Measurements from ENCODE around the gene PADI2.
A peak's percentile ranks its signal among the peaks of the same experiment; 100 is the strongest.
"Not testable (repeated sequence)": the region's sequence is repeated elsewhere in the genome, so short reads cannot be mapped to it uniquely, and the experiment has no call there.

PADI2 gene

DNA sequence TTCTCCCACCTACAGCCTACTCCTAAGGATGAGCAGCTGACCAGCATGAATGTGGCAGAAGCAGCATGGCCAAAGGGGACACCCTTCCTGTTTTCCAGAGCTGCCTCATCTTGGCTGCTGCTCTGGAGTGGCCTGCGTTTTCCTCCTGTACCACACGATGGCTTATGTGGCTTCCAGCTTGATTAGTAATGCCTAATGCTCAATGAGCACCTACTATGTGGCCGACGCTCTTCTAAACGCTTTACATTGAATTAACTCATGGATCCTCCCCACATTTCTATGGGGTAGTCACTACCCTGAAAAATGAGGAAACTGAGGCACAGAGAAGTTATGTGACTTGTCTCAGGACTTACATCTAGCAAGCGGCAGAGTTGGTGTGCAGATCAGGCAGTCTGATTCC lies 47.5 kb downstream of the PADI2 start:
- no peaks in the 10 kb centered on the region; the same call in 1 of the 2 replicates for H3K36me3 ChIP-seq (ENCODE audit: insufficient read depth, low read length)
- no peak overlapping the region for H3K9ac ChIP-seq (ENCODE audit: low read depth, low read length)
- peaks cover 3% of the 10 kb centered on the region; the same call in 1 of the 2 replicates for H3K4me1 ChIP-seq (ENCODE audit: insufficient read depth, low read length)
- H3K9me3 ChIP-seq (ENCODE audit: control insufficient read depth, insufficient read depth, low read length): no peaks in the 10 kb centered on the region

DNA sequence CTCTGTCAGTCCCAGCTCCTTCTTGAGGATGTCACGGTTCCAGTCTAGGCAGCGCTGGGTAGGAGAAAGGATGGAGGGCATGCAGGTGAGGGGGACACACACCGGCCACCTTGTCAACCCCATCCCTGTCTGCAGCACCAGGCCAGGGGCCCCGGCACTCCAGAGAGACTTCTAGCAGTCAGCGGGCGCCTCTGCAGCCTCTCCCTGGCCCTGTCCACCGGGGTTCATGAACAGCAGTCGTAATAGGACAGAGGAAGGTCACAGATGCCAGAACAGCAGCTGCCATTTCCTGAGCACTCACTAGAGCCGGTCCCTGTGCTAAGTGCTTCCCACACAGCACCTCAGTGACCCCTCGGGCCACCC lies 49.1 kb downstream of the PADI2 start:
- Histone ChIP-seq H3K9ac (ENCODE audit: low read depth, low read length) (no peak overlapping the region), H3K9me3 (ENCODE audit: control insufficient read depth, insufficient read depth, low read length) (peaks cover 2% of the 10 kb centered on the region; the same call in 1 of the 2 replicates)

GRCh38 chr1:17069452-17070162 lies 49.6 kb downstream of the PADI2 start:
- H3K36me3 ChIP-seq (ENCODE audit: insufficient read depth, low read length): no peaks in the 10 kb centered on the region; the same call in 1 of the 2 replicates
- no peak overlapping the region for H3K9ac ChIP-seq (ENCODE audit: low read depth, low read length)
- peaks cover 4% of the 10 kb centered on the region; the same call in 1 of the 2 replicates for H3K9me3 ChIP-seq (ENCODE audit: control insufficient read depth, insufficient read depth, low read length)
- no peaks in the 10 kb centered on the region for H3K4me1 ChIP-seq (ENCODE audit: insufficient read depth, low read length)

More for the DNA sequence above, 49.1 kb downstream of the PADI2 start:
- Histone ChIP-seq H3K36me3 (ENCODE audit: insufficient read depth, low read length) (no peaks in the 10 kb centered on the region; the same call in 1 of the 2 replicates), H3K4me1 (ENCODE audit: insufficient read depth, low read length) (peaks cover 2% of the 10 kb centered on the region; the same call in 1 of the 2 replicates)

DNA sequence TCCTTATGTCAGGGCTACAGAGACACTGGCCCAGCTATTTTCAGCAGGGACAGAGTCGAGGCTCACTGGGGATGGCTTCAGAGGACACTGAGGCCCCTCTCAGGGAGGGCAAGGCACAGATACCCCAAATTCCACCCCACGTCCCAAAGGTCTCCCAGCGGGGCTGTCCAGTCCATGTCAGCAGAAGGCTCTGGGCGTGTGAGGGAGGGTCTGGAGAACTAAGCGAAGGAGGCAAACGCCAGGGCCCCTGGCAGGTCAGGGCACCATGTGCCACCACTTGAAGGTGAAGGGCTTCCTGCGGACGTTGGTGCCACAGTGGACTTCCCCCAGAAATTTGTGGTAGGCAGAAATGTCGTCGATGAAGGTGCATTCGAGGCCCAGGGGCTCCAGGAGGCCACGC lies 50.5 kb downstream of the PADI2 start:
- Histone ChIP-seq H3K9ac (ENCODE audit: low read depth, low read length) (no peak overlapping the region), H3K4me1 (ENCODE audit: insufficient read depth, low read length) (peaks cover 2% of the 10 kb centered on the region; the same call in 1 of the 2 replicates), H3K9me3 (ENCODE audit: control insufficient read depth, insufficient read depth, low read length) (peaks cover 4% of the 10 kb centered on the region; the same call in 1 of the 2 replicates), H3K36me3 (ENCODE audit: insufficient read depth, low read length) (no peaks in the 10 kb centered on the region; the same call in 1 of the 2 replicates)

DNA sequence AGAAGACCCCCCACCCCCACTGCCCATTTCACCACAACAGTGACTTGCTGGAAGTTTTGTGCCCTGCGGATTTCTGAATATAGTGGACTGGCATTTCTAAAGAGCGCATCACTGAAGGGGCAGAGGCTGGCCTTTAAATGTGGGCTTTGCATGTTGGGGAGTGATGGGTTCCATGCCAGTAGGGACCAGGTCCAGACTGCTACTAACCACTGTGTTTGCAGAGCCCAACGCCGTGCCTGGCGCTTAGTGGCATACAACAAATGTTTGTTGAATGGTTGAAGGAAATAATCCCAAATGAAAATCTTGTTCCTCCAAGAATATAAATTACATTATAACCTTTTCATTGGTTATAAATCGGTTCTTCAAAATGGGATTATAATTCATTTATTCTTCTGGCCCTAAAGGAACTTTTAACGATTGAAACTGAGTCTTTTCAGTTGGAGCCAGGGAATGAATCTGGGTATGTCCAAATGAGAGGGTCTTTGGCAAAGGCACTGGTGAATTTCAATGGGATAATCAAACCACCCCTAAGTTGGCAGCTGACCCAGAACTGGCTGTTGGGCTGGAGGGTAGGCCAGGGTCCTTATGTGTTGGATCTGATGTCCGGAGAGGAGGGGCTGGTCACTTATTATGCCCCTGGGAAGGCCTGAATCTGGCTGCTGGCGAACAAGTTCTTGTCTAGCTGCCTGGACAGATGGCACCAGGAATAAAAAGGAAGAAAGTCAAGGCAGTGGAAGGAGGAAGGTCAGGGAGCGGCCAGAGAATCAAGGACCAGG lies 51.6 kb downstream of the PADI2 start:
- Histone ChIP-seq H3K36me3 (ENCODE audit: insufficient read depth, low read length) (no peaks in the 10 kb centered on the region; the same call in 1 of the 2 replicates), H3K9me3 (ENCODE audit: control insufficient read depth, insufficient read depth, low read length) (peaks cover 4% of the 10 kb centered on the region; the same call in 1 of the 2 replicates), H3K9ac (ENCODE audit: low read depth, low read length) (no peak overlapping the region), H3K4me1 (ENCODE audit: insufficient read depth, low read length) (peaks cover 10% of the 10 kb centered on the region)

DNA sequence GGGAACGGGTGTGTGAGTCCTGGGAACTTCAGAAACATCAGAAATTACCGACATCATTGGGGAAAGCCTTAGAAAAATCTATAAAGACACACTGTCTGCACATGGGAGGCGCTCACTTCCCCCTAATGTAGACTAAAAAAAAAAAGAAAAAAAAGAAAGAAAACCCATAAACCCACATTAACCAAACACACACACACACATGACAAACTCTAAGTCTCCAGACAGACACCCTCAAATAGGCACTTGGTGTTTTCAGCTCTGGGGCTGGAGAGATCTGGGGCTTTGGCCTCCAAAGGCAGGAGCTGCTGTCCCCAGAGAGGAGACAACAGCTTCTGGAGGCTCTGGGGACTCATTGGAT lies 52.2 kb downstream of the PADI2 start:
- Histone ChIP-seq H3K9ac (ENCODE audit: low read depth, low read length) (no peak overlapping the region), H3K4me1 (ENCODE audit: insufficient read depth, low read length) (peaks cover 10% of the 10 kb centered on the region)

GRCh38 chr1:17066361-17067068 lies 52.7 kb downstream of the PADI2 start:
- no peak overlapping the region for H3K9ac ChIP-seq (ENCODE audit: low read depth, low read length)
- H3K9me3 ChIP-seq (ENCODE audit: control insufficient read depth, insufficient read depth, low read length): peaks cover 4% of the 10 kb centered on the region; the same call in 1 of the 2 replicates
- H3K4me1 ChIP-seq (ENCODE audit: insufficient read depth, low read length): peaks cover 10% of the 10 kb centered on the region
- no peaks in the 10 kb centered on the region; the same call in 1 of the 2 replicates for H3K36me3 ChIP-seq (ENCODE audit: insufficient read depth, low read length)

More for the DNA sequence above, 52.2 kb downstream of the PADI2 start:
- Histone ChIP-seq H3K9me3 (ENCODE audit: control insufficient read depth, insufficient read depth, low read length) (peaks cover 4% of the 10 kb centered on the region; the same call in 1 of the 2 replicates), H3K36me3 (ENCODE audit: insufficient read depth, low read length) (no peaks in the 10 kb centered on the region; the same call in 1 of the 2 replicates)

GRCh38 chr1:17065666-17066065 lies 53.6 kb downstream of the PADI2 start:
- Histone ChIP-seq H3K36me3 (ENCODE audit: insufficient read depth, low read length) (no peaks in the 10 kb centered on the region; the same call in 1 of the 2 replicates), H3K9me3 (ENCODE audit: control insufficient read depth, insufficient read depth, low read length) (peaks cover 4% of the 10 kb centered on the region; the same call in 1 of the 2 replicates), H3K9ac (ENCODE audit: low read depth, low read length) (no peak overlapping the region), H3K4me1 (ENCODE audit: insufficient read depth, low read length) (peaks cover 11% of the 10 kb centered on the region)

GRCh38 chr1:17062751-17063150 lies 56.5 kb downstream of the PADI2 start:
- H3K36me3 ChIP-seq (ENCODE audit: insufficient read depth, low read length); H3K9ac ChIP-seq (ENCODE audit: low read depth, low read length); H3K9me3 ChIP-seq (ENCODE audit: control insufficient read depth, insufficient read depth, low read length): not testable (repeated sequence)
- H3K4me1 ChIP-seq (ENCODE audit: insufficient read depth, low read length): peaks cover 21% of the 10 kb centered on the region

DNA sequence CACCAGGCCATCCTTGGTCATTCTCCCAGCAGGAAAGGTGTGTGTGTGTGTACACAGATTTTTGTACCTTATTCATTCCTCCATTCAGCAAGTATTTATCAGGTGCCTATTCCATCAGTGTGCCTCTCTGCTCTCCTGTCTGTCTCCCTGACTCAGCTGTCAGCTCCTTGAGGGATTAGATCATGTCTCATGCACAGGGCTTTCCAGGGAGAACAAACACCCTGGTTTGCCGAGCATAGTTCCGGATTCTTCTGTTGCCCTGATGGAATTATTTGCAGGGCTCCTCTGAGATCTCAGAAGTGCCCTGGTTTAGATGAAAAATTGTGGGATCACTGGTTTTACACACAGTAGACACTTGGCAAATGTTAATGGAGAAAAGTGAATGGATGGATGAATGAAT lies 57.4 kb downstream of the PADI2 start:
- H3K9me3 ChIP-seq (ENCODE audit: control insufficient read depth, insufficient read depth, low read length): peaks cover 4% of the 10 kb centered on the region; the same call in 1 of the 2 replicates

DNA sequence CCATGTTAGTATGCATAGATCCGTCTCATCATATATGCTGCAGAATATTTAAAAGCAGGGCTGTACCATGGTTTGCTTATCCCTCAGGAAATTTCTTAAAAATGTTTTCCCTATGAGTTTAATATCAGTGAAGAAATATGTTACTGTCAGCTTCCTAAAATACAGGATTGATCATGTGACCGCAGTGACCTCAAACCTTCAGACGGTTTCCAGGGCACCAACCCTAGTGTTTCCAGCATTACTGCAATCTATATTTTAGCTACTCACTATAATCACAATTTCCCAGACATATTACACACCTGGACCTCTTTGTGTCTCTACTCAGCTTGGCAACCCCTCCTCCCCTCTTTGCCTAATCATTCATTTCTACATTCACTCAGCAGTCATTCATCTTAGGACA lies 57.8 kb downstream of the PADI2 start:
- Histone ChIP-seq H3K36me3 (ENCODE audit: insufficient read depth, low read length) (no peaks in the 10 kb centered on the region; the same call in 1 of the 2 replicates), H3K4me1 (ENCODE audit: insufficient read depth, low read length) (peaks cover 21% of the 10 kb centered on the region), H3K9ac (ENCODE audit: low read depth, low read length) (no peak overlapping the region), H3K9me3 (ENCODE audit: control insufficient read depth, insufficient read depth, low read length) (peaks cover 4% of the 10 kb centered on the region; the same call in 1 of the 2 replicates)

More for the DNA sequence above, 57.4 kb downstream of the PADI2 start:
- H3K4me1 ChIP-seq (ENCODE audit: insufficient read depth, low read length): peaks cover 21% of the 10 kb centered on the region
- no peak overlapping the region for H3K9ac ChIP-seq (ENCODE audit: low read depth, low read length)
- H3K36me3 ChIP-seq (ENCODE audit: insufficient read depth, low read length): no peaks in the 10 kb centered on the region; the same call in 1 of the 2 replicates

GRCh38 chr1:17060306-17060749 lies 58.9 kb downstream of the PADI2 start:
- H3K36me3 ChIP-seq (ENCODE audit: insufficient read depth, low read length): no peaks in the 10 kb centered on the region; the same call in 1 of the 2 replicates
- 0 out of 2 replicates have a peak overlapping the region, but pooled peaks have one; percentile 4 for H3K9ac ChIP-seq (ENCODE audit: low read depth, low read length)
- peaks cover 2% of the 10 kb centered on the region; the same call in 1 of the 2 replicates for H3K9me3 ChIP-seq (ENCODE audit: control insufficient read depth, insufficient read depth, low read length)
- peaks cover 21% of the 10 kb centered on the region for H3K4me1 ChIP-seq (ENCODE audit: insufficient read depth, low read length)

DNA sequence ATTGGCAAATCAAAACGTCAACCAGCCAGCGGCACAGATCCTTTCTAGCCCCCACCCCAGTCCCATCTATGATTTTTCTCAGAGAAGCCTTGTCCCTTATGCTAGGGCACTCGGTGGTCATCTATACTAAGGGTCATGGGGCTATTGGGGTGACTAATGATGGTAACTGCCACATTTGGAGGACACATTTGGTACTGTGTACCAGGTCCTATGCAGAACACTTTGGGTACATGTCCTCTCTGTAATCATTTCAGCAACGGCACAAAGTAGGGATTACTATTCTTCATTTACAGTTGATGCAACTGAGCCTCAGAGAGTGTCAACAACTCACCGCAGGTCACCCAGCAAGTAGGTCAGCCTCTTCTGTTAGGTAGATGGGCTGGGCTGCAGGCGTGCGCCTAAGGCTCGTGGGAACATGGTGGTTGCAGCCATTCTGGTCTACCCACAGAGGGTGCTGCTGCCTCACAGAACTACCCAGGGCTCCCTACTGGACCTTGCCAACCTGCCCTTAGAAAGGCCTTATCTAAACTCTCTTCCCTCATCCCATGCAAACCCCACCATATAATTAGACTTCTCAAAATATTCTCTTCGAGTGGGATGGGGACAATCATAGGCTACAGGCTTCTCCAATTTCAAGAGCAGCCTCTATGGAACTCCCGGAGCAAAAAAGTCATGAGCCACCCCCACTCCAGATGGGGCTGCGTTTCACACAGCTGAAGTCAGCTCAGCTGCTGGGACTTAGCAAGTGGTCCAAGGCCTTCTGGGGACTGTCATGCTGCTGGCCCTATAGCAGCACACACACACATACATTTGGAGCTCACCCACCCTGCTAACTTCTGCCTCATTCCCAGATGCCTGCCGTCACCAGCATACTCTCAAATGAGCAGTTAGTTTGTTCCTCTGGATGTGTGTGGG lies 59.6 kb downstream of the PADI2 start:
- Histone ChIP-seq H3K9me3 (ENCODE audit: control insufficient read depth, insufficient read depth, low read length) (no peaks in the 10 kb centered on the region), H3K4me1 (ENCODE audit: insufficient read depth, low read length) (peaks cover 21% of the 10 kb centered on the region), H3K36me3 (ENCODE audit: insufficient read depth, low read length) (no peaks in the 10 kb centered on the region), H3K9ac (ENCODE audit: low read depth, low read length) (0 out of 2 replicates have a peak overlapping the region, but pooled peaks have one; percentile 4)

Measured in ES-I3 (cell line).